IPS-11a (cell line): Measurements from ENCODE around the gene GPN3.
A peak's percentile ranks its signal among the peaks of the same experiment; 100 is the strongest.
"Not testable (repeated sequence)": the region's sequence is repeated elsewhere in the genome, so short reads cannot be mapped to it uniquely, and the experiment has no call there.

Source experiments
- H3K4me3 ChIP-seq: one replicate; pipeline ENCODE4 v1.5.1; 2013; ENCODE audit warnings: low read depth, low read length, control low read depth

GPN3 gene

GRCh38 chr12:110468214-110469048 lies at the start of gene GPN3, which contains the start of gene FAM216A:
TSS of gene GPN3 (minus strand) at chr12:110468257. CDS start at chr12:110468203, 54 bp downstream.
TSS of gene FAM216A (plus strand) at chr12:110468845. CDS start at chr12:110468876, 31 bp downstream.
- H3K4me3 ChIP-seq = peak within 1 kb of the TSS; percentile 97

- H3K4me3 ChIP-seq = no peak overlapping the region
Measured at GRCh38 chr12:110516995-110517394, 48.9 kb upstream of the GPN3 start.

DNA sequence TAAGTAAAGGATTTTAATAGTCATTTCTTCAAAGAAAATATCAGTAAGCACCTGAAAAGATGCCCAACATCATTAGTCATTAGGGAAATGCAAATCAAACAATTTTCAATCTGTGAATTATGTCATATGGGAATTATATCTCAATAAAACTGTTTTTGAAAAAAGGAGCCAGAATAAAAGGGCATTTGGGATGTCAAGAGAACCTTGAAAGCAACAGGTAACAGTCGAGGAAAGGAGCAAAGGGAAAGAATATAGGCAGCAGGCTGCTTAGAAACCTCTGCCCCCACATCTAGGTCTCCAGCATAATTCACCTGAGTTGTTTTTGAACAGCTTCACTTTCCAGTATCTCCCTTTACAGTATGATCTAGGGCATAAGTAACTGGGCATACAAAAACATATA lies 46.3 kb upstream of the GPN3 start:
- no peak overlapping the region for H3K4me3 ChIP-seq

- no peak overlapping the region for H3K4me3 ChIP-seq
Measured at GRCh38 chr12:110513842-110514241, 45.8 kb upstream of the GPN3 start.

DNA sequence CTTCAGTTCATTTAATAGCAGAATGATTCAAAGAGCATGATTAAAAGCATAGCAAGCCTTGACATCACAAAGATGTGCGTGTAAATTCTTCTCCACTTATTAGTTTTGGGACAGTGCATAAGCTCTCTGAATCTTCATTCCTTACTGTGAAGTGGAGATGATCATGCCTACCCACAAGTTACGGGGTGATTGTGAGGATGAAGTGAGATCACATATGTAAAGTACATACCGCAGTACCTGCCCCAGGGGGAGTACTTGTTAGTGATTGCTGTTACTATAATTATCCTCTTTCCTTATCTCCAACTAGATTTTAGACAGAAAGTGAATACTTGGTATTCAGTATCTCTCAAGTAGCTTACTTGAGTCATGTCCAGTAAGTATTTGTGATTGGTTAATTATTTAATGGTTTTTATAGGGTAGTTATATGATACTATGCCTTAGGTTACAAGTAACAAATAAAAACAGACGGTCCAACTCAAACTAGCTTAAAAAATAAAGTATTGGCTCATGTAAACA lies 40.1 kb upstream of the GPN3 start:
- H3K4me3 ChIP-seq = no peak overlapping the region

GRCh38 chr12:110505332-110505731 lies 37.3 kb upstream of the GPN3 start:
- H3K4me3 ChIP-seq = no peak overlapping the region

DNA sequence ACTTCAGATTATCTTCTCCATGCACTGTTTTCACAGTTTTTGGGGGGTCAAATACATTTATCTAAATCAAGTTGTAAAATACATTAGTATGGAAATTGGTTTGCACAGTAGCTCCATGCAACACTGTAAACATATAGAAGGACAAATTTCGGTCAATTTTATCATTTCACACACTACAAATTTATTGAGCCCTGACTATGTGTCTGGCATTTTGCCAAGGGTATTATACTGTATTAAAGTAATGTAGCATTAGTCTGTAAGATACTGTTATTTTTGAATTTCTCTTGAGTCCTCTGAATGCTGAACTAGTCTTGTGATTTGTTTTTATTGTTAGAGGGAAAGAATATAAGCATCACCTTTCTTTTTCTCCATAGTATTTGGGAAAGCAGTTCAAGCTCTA lies 35.4 kb upstream of the GPN3 start:
- H3K4me3 ChIP-seq = no peak overlapping the region

DNA sequence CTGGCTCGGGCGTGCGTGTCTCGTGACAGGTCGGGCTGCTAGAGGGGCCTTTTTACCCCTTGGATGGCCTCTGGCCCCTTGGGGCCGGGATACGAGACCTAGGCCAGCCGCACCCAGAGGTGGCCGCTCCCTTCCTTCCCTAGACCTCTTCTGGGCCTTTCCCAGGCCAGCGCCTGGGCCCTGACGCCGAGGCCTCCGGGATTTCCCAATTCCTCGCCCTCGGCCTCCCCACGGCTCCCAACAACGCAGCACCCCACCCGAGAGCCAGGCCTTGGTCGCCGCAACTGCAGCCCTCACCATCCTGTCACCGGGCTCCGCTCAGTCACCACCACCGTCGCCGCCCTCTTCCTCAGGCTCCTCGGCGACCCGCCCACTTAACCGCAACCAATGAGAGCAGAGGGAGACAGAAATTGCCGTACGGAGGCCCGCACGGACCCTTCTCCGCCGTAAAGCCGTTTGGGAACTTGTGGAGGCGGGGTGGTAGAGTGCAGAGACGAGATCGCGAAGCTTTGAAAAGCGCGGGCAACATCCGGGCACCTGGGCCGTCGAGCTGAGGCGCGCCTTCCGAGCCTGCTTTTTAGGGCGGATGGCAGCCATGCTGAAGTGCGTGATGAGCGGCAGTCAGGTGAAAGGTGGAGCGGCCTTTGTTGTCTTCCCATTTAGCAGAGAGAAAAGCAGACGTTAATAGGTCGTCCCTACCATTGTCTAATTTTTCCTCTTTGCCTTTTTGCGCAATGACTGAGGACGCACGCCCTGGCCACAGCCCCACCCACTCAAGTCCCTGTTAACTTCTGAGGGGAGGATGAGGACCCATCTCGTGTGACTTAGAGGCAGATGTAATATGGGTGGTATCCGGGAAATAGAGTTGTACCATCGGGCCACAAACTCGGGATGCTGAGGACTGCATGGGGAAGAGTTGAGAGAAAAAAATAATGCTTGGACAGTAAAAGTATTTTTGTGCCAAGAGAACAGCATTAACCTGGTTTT lies 34.0 kb upstream of the GPN3 start, which contains the start of the genes RAD9B and VPS29:
TSS of gene RAD9B (plus strand) at position 580 of the 987 bp plus-strand sequence. CDS start at position 587, 7 bp downstream.
TSS of gene VPS29 (minus strand) at position 360 of the 987 bp plus-strand sequence. CDS start at position 300, 60 bp downstream.
- peak within 1 kb of the TSS; percentile 94 for H3K4me3 ChIP-seq

GRCh38 chr12:110501399-110501751 lies 33.3 kb upstream of the GPN3 start:
- H3K4me3 ChIP-seq = peak overlapping the region; percentile 94

- H3K4me3 ChIP-seq = no peak overlapping the region
Measured at GRCh38 chr12:110498984-110499706, 31.1 kb upstream of the GPN3 start.

- no peak overlapping the region for H3K4me3 ChIP-seq
Measured at GRCh38 chr12:110475426-110475825, 7.4 kb upstream of the GPN3 start.

GRCh38 chr12:110467847-110468213 lies 227 bp downstream of the GPN3 start:
- H3K4me3 ChIP-seq = peak overlapping the region; percentile 97

GRCh38 chr12:110466791-110467190 lies 1.3 kb downstream of the GPN3 start:
- H3K4me3 ChIP-seq = no peak overlapping the region

- H3K4me3 ChIP-seq = not testable (repeated sequence)
Measured at GRCh38 chr12:110465765-110466164, 2.3 kb downstream of the GPN3 start.

DNA sequence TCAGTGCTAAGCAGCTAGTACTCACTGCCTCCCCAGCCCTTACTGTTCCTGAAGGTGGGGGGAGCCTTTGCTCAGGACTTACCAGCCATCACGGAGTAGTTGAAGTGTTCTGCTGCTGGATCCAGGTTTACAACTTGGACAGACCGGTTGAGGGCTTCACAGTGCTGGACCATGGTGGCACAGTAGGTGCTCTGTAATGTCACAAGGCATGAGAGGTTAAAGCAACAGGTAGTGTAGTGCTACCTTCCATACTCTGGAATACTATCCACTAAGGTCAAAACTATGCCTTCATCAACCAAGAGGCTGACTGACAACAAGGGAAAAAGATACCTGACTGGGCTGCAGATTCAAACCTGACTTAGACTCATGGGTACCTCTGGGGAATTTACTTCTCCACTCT lies 3.0 kb downstream of the GPN3 start:
- H3K4me3 ChIP-seq = no peak overlapping the region

GRCh38 chr12:110461189-110461588 lies 6.9 kb downstream of the GPN3 start:
- H3K4me3 ChIP-seq = not testable (repeated sequence)

GRCh38 chr12:110458756-110459155 lies 9.3 kb downstream of the GPN3 start:
- H3K4me3 ChIP-seq = no peak overlapping the region

DNA sequence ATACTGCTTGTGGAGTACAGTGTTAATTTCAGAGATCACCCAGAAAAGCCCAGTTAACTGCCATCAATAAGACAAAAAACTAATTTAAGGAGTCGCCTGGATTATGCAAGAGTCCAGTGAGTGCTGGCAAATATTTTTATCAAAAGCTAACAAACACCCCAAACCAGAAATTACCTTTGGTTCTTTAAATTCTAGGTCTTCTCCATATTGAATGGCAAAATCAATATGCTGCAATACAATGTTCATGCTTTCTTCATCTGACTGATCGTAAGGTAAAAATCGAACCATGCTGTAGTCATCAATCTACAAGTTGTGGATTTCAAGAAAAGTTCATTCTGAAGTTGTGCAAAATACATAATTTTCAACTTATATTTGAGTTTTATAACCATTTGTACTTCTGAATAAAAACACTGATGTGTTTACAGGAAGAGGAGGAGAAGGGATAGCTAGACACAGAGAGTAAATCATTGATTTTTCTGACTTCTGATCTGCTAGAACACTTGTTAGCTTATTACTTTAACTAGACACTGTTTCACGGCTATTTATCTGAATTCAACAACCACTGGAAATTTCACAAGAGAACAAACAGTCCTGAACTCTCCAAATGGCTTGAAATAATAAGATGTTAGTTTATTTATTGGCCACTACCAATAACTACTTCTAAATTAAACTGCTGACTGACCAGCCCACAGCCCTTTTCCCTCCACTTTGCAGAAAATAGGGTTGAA lies 14.3 kb downstream of the GPN3 start:
- no peak overlapping the region for H3K4me3 ChIP-seq

DNA sequence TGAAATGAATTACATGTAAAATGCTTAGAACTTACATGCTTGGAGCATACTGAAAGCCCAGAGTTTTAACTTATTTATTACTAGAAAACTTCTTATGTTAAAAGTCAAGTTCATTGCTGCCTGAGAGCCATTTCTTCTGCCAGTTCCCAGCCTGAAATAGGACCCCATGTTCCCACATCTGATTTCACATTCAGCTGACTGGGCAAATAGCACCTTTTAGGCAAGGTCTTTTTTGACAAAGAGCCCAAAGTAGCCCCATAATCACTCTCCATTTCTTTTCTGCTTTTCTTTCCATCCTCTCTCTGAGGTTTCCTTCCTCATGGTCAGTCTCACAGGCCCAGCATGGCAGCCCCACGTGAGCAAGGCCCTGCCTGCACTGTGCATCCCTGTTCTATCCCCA lies 16.8 kb downstream of the GPN3 start:
- no peak overlapping the region for H3K4me3 ChIP-seq
